RWPE2 (cell line): Measurements from ENCODE around the gene PAQR3.
"Not testable (repeated sequence)": the region's sequence is repeated elsewhere in the genome, so short reads cannot be mapped to it uniquely, and the experiment has no call there.

Experiments used
- ATAC-seq: fragments of 200-7000 bp; cut with Tn5 transposase; 3 replicates; pipeline ENCODE4 v1.9.1; 2021; ENCODE audit warnings: low read depth
- DNase-seq: peaks from one replicate; pipeline ENCODE4 v3.0.0-alpha.2; 2020; ENCODE audit warnings: low spot score
- H3K27ac ChIP-seq: fragments of 450-650 bp; 2 replicates; pipeline ENCODE4 v1.5.1; 2017; ENCODE audit warnings: mild to moderate bottlenecking; ENCODE audit not compliant: poor library complexity, severe bottlenecking
- H3K27me3 ChIP-seq: fragments of 250-450 bp; sonication (Bioruptor Pico); 2 replicates; pipeline ENCODE4 v1.5.1; 2021; ENCODE audit warnings: mild to moderate bottlenecking, moderate library complexity; ENCODE audit not compliant: insufficient read depth, poor library complexity, severe bottlenecking
- H3K36me3 ChIP-seq: fragments of 250-450 bp; sonication (Bioruptor Pico); 2 replicates; pipeline ENCODE4 v1.5.1; 2020; ENCODE audit warnings: low read depth, mild to moderate bottlenecking, moderate library complexity
- H3K4me1 ChIP-seq: fragments of 250-450 bp; sonication (Bioruptor Pico); 2 replicates; pipeline ENCODE4 v1.5.1; 2021; ENCODE audit warnings: mild to moderate bottlenecking, moderate library complexity; ENCODE audit not compliant: insufficient read depth, poor library complexity, severe bottlenecking
- H3K4me3 ChIP-seq: fragments of 250-450 bp; sonication (Bioruptor Pico); 2 replicates; pipeline ENCODE4 v1.5.1; 2021; ENCODE audit warnings: mild to moderate bottlenecking, moderate library complexity; ENCODE audit not compliant: severe bottlenecking
- H3K9me3 ChIP-seq: fragments of 250-450 bp; sonication (Bioruptor Pico); 2 replicates; pipeline ENCODE4 v1.5.1; 2021; ENCODE audit warnings: mild to moderate bottlenecking, moderate library complexity; ENCODE audit not compliant: severe bottlenecking
- TF ChIP-seq, protein P1 (sequence below): fragments of 450-650 bp; IDR thresholded peaks from one replicate; pipeline ENCODE4 v1.5.1; 2017; ENCODE audit warnings: mild to moderate bottlenecking, moderate library complexity; ENCODE audit not compliant: poor library complexity, severe bottlenecking

PAQR3 gene

DNA sequence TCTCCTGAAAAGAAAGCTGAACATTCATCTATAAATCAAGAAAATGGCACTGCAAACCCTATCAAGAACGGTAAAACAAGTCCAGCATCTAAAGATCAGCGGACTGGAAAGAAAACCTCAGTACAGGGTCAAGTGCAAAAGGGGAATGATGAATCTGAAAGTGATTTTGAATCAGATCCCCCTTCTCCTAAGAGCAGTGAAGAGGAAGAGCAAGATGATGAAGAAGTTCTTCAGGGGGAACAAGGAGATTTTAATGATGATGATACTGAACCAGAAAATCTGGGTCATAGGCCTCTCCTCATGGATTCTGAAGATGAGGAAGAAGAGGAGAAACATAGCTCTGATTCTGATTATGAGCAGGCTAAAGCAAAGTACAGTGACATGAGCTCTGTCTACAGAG lies 28.6 kb downstream of the PAQR3 start:
- TF ChIP-seq, protein P1, sequence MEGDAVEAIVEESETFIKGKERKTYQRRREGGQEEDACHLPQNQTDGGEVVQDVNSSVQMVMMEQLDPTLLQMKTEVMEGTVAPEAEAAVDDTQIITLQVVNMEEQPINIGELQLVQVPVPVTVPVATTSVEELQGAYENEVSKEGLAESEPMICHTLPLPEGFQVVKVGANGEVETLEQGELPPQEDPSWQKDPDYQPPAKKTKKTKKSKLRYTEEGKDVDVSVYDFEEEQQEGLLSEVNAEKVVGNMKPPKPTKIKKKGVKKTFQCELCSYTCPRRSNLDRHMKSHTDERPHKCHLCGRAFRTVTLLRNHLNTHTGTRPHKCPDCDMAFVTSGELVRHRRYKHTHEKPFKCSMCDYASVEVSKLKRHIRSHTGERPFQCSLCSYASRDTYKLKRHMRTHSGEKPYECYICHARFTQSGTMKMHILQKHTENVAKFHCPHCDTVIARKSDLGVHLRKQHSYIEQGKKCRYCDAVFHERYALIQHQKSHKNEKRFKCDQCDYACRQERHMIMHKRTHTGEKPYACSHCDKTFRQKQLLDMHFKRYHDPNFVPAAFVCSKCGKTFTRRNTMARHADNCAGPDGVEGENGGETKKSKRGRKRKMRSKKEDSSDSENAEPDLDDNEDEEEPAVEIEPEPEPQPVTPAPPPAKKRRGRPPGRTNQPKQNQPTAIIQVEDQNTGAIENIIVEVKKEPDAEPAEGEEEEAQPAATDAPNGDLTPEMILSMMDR: no peak
- Histone ChIP-seq H3K4me3 (no peak overlapping the region), H3K4me1 (no peaks in the 10 kb centered on the region), H3K27me3 (no peaks in the 10 kb centered on the region), H3K27ac (no peak overlapping the region), H3K36me3 (peaks cover 10% of the 10 kb centered on the region), H3K9me3 (no peaks in the 10 kb centered on the region)
- ATAC-seq (no peak), DNase-seq (no peak)

DNA sequence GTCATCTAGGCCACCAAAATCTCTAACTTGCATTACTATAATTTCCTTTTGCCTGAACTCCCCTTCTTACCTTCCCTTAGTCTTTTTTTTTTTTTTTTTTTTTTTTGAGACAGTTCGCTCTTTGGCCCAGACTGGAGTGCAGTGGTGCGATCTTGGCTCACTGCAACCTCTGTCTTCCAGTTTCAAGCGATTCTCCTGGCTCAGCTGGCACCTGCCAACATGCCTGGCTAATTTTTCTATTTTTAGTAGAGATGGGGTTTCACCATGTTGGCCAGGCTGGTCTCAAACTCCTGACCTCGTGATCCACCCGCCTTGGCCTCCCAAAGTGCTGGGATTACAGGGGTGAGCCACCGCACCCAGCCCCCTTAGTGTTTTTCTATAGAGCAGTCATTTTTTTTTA lies 30.3 kb downstream of the PAQR3 start:
- not testable (repeated sequence) for H3K4me1 ChIP-seq, ATAC-seq, H3K4me3 ChIP-seq

DNA sequence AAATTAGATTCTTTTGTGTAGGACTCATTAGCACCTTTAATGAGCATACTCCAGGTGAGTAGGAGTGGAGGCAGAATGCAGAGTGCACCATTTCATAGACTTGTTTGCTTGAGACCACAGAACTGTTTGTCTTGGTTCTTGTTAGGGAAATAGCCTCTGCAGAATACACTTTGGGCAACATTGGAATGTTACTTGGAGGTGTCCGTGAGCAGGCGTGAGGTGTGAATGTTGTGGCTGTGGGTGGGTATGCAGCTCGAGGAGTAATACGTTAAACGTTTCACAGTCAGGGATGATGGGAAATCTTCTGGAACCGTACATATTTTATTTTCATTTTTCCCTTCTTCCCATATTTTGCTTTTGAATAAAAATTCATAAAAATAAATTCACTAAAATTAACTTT lies 31.6 kb downstream of the PAQR3 start:
- Histone ChIP-seq H3K4me1 (no peaks in the 10 kb centered on the region), H3K27me3 (no peaks in the 10 kb centered on the region), H3K27ac (no peak overlapping the region), H3K36me3 (peaks cover 8% of the 10 kb centered on the region), H3K4me3 (no peak overlapping the region), H3K9me3 (peaks cover 2% of the 10 kb centered on the region)
- TF ChIP-seq, protein P1: no peak
- DNase-seq (no peak), ATAC-seq (no peak)

More for the DNA sequence above, 30.3 kb downstream of the PAQR3 start:
- not testable (repeated sequence) for H3K27ac ChIP-seq, H3K9me3 ChIP-seq, DNase-seq, H3K27me3 ChIP-seq
- H3K36me3 ChIP-seq: peaks cover 13% of the 10 kb centered on the region

DNA sequence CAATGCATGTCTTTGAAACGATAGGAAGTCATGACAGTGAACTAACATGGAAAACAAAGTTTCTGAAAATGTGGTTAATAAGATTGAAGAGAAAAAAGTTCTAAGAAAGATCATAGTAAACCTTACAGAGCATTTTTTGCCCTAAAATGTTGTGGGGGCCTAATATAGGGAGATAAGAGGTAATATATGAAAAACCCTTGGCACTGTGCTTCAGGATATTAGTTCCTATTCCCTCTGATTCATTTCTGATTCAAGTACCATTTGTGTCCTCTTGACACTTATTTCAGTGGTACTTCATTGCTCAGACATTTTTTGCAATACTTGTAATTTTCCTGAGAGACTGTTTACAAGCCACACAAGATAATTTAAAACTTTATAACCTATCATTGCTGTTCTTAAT lies 35.1 kb downstream of the PAQR3 start:
- no peak overlapping the region for H3K27ac ChIP-seq
- no peak overlapping the region for H3K4me3 ChIP-seq
- DNase-seq (no peak), ATAC-seq (no peak)
- peaks cover 2% of the 10 kb centered on the region for H3K9me3 ChIP-seq
- H3K4me1 ChIP-seq: no peaks in the 10 kb centered on the region
- no peaks in the 10 kb centered on the region for H3K27me3 ChIP-seq
- peaks cover 3% of the 10 kb centered on the region for H3K36me3 ChIP-seq
- TF ChIP-seq, protein P1: no peak

DNA sequence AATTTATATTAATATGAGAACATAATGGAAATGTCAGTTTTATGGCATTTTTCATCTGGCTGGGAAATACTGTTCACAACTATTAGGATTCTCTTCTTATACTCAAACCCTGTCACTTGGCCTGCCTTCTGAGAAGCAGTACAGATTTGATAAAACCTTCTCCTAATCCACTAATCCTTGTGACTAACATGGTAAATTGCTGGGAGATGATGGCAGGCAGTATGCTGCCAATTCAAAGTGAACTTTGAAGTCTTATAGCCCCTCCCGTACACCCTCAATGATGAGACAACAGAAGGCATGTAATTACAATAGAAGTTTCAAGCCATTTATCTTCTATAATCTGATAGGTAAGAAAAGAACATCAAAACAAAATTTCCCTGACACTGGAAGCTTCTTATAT lies 36.9 kb downstream of the PAQR3 start:
- Histone ChIP-seq H3K4me1 (no peaks in the 10 kb centered on the region), H3K4me3 (no peak overlapping the region), H3K9me3 (peaks cover 2% of the 10 kb centered on the region), H3K27me3 (no peaks in the 10 kb centered on the region), H3K36me3 (peaks cover 3% of the 10 kb centered on the region), H3K27ac (no peak overlapping the region)
- no peak for ATAC-seq
- TF ChIP-seq, protein P1: no peak
- no peak for DNase-seq
